Left renal pelvis (tissue), 4 donors: Measurements from ENCODE around the gene SLC9A9. TPM values are rescaled to one million over a fixed set of nuclear protein-coding genes. Genes with fewer than 3 reads are reported as not detected.

Experiments
- DNase-seq, 4 donors: peaks; one replicate each; pipeline ENCODE4 v3.0.0-alpha.2; 2013; ENCODE audit warnings: low read depth in 4 of 4, low spot score in 3 of 4
- polyA plus RNA-seq, 4 donors: library from polyadenylated mRNA; unstranded; fragments of 120-200 nt; gene quantifications; one replicate each; pipeline ENCODE4 v1.2.1, GENCODE V29; 2013; ENCODE audit not compliant: insufficient read length in 4 of 4

The SLC9A9 gene
- polyA plus RNA-seq, 4 donors: 4.4 to 12.8 (median 6.4) TPM

DNA sequence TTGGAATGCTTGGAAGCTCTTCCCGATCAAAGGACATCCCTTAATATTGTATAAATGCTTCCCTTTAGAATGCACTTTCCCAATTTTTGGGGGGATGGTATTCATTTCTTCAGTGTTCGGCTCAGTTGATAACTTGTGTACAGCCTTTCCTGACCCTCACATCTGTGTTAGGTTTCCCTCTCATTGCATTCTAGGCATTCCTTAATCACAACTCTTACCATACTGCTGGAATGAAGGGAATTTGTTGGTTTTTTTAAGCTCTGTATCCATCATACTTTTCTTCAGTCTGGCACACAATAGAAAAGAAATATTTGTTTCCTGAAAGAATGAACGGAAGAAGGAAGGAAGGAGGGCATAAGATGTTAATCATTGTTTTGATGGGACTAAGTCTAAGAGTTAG lies 609.2 kb downstream of the SLC9A9 start:
- no peak for DNase-seq

GRCh38 chr3:143237077-143237627 lies 611.1 kb downstream of the SLC9A9 start:
- no peak for DNase-seq

GRCh38 chr3:143236226-143236964 lies 611.9 kb downstream of the SLC9A9 start:
- no peak for DNase-seq

- DNase-seq: no peak
Measured at GRCh38 chr3:143235614-143236204, 612.6 kb downstream of the SLC9A9 start.

GRCh38 chr3:143234526-143234925 lies 613.7 kb downstream of the SLC9A9 start:
- no peak for DNase-seq

- no peak for DNase-seq
Measured at GRCh38 chr3:143232981-143233380, 615.3 kb downstream of the SLC9A9 start.

GRCh38 chr3:143228405-143228804 lies 619.9 kb downstream of the SLC9A9 start:
- DNase-seq: no peak

GRCh38 chr3:143226678-143227291 lies 621.5 kb downstream of the SLC9A9 start:
- DNase-seq: no peak

- DNase-seq: no peak
Measured at GRCh38 chr3:143224716-143225115, 623.6 kb downstream of the SLC9A9 start.

DNA sequence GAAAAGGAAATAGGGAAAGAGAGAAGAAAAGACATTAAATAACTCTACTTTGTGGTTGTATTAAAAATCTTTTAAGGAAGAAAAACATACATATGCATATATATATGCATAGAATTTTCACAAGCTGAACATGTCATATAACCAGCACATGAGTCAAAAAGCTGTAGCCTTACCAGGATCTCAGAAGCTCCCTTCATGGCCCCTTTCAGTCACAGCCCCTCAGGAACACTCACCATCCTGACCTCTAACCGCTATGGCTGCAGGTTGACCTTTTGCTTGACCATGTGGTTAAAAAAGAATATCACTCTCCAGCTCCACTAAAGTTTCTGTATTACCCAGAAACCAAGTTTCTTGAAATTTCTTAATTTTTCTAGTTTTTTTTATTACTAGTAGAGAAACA lies 625.3 kb downstream of the SLC9A9 start:
- DNase-seq: no peak

DNA sequence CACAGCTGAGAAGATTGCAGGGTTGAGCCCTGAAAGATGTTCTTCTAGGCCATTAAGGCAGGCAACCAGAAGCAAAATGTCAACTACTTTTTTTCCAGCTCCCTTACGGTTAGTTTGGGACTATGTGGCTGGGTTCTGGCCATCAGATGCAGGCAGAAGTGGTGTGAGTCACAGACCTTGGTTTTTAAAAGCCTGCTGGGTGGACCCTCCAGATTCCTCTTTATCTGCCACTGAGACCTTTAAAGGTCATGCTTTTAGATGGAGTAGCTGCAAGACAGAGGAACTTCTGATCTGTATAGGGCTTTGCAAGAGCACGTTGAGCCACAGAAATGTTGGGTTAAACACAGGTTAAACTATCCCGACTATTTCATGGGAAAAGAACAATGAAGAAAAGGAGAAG lies 625.8 kb downstream of the SLC9A9 start:
- DNase-seq: no peak

- DNase-seq: no peak
Measured at GRCh38 chr3:143221446-143221845, 626.8 kb downstream of the SLC9A9 start.

DNA sequence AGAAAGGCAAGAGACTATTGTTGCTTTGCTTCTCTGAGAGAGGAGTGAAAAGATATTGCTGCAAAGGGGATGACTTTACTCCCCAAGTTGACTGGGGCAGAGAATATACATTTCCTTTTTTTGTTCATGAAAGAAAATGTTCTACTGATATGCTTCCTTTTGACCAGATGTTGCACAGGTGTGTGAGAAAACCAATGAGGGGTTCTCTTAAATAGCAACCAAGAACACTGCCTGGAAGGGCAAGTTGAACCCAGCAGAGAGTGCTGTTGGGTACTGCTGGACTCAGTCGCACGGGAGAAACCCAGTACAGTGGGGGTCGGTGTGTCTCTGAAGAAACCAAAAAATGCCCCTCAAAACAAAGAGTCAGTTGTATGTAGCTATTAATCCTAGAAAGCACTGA lies 627.5 kb downstream of the SLC9A9 start:
- DNase-seq: no peak

DNA sequence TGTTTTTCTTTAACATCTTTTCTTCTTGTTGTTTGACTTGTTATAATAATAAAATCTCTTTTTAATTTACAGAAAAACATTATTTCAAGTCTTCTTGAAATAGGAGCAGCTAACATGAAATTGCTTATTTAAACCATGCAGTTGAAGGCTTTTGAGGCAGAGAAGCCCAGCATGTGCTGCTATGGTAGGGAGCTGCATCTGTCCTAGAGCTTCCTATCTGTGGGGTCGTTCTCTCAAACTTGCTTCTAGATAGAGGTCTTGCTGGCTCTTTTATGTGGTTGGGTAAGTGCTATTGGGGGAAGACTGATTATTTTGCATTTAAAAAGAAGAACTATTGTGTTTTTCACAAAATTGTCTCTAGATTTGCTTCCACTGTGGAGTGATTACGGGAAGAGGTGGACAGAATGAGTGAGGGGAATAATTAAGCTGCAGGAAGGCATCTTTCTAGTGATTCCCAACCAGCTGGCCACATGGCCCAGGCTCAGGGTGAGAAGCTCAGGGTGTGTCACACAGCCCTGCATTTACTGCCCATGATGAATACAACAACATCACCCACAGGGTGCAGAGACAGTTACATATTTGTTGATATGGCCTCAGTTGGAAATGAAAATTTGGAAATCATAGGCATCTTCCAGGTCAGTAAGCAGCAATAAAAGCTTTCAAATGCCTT lies 630.0 kb downstream of the SLC9A9 start:
- no peak for DNase-seq

DNA sequence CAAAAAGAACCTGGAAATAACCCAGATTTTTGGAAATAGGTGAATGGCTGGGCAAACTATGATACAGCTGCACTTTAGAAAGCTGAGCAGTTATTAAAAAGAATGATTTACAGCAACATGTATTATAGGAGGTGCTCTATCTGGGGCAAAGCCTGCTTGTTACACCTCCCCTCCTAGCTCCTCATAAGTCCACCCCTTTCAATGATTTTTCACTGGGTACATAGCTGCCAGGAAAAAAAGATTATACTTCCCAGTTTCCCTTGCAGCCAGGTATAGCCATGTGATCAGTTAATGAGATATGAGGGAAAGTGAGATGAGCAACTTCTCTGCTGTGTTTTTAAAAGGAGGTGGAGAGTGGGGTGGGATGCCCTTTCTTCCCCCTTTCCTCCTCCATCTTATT lies 631.0 kb downstream of the SLC9A9 start:
- no peak for DNase-seq

GRCh38 chr3:143216709-143217182 lies 631.5 kb downstream of the SLC9A9 start:
- DNase-seq: no peak

Other genes starting within 250 kb of the SLC9A9 start
- 10 to 100 TPM; 37.8 to 54.2 (median 44.1) TPM for gene DIPK2A, start 123.4 kb upstream of the SLC9A9 start, polyA plus RNA-seq